NCI-H2196 treated with DMSO at 0.1 percent for 48 hours (cell line): ENCODE results near the gene COPB1.
A peak's percentile ranks its signal among the peaks of the same experiment; 100 is the strongest.
"Not testable (repeated sequence)": the region's sequence is repeated elsewhere in the genome, so short reads cannot be mapped to it uniquely, and the experiment has no call there.

Experiments used
- DNase-seq: peaks from one replicate; lab custom pipeline; 2025; ENCODE audit not compliant: unreplicated experiment; lab: John Stamatoyannopoulos, UW

Gene COPB1

GRCh38 chr11:14499560-14500180 is at the start of gene COPB1:
TSS of gene COPB1 (minus strand) at chr11:14499811. CDS start at chr11:14498928, 883 bp downstream.
- peak; percentile 88 for DNase-seq

GRCh38 chr11:14547440-14547839 is 47.8 kb upstream of the COPB1 start:
- DNase-seq, result no peak

GRCh38 chr11:14546672-14547071 is 47.1 kb upstream of the COPB1 start:
- no peak for DNase-seq

GRCh38 chr11:14544611-14545010 is 45.0 kb upstream of the COPB1 start:
- no peak for DNase-seq

- DNase-seq, result no peak
These were observed 43.6 kb upstream of the COPB1 start for GRCh38 chr11:14543260-14543659.

- no peak for DNase-seq
These were observed 42.7 kb upstream of the COPB1 start for GRCh38 chr11:14542324-14542723.

GRCh38 chr11:14541192-14541947 is 41.8 kb upstream of the COPB1 start:
- DNase-seq, result no peak

GRCh38 chr11:14539982-14540421 is 40.4 kb upstream of the COPB1 start:
- DNase-seq, result no peak

GRCh38 chr11:14538926-14539554 is 39.4 kb upstream of the COPB1 start:
- no peak for DNase-seq

- no peak for DNase-seq
These were observed 38.8 kb upstream of the COPB1 start for GRCh38 chr11:14538271-14538925.

- DNase-seq, result no peak
These were observed 37.6 kb upstream of the COPB1 start for GRCh38 chr11:14537134-14537599.

GRCh38 chr11:14535166-14535565 is 35.6 kb upstream of the COPB1 start:
- DNase-seq, result not testable (repeated sequence)

- DNase-seq, result no peak
These were observed 30.3 kb upstream of the COPB1 start for GRCh38 chr11:14529951-14530350.

- DNase-seq, result no peak
These were observed 29.7 kb upstream of the COPB1 start for GRCh38 chr11:14529321-14529720.

GRCh38 chr11:14522801-14523200 is 23.2 kb upstream of the COPB1 start:
- no peak for DNase-seq

GRCh38 chr11:14522245-14522644 is 22.6 kb upstream of the COPB1 start:
- DNase-seq, result no peak

- DNase-seq, result no peak
These were observed 21.1 kb upstream of the COPB1 start for GRCh38 chr11:14520747-14521151.

GRCh38 chr11:14519917-14520746 is 20.5 kb upstream of the COPB1 start, which contains the start of gene PSMA1:
TSS of gene PSMA1 (minus strand) at chr11:14520386. CDS start at chr11:14520299, 87 bp downstream.
- peak; percentile 95 for DNase-seq

- no peak for DNase-seq
These were observed 19.9 kb upstream of the COPB1 start for GRCh38 chr11:14519597-14519916.

GRCh38 chr11:14518820-14519219 is 19.2 kb upstream of the COPB1 start:
- no peak for DNase-seq

GRCh38 chr11:14513800-14514199 is 14.2 kb upstream of the COPB1 start:
- DNase-seq, result no peak
